IMR-90 (cell line): ENCODE measurements around the gene PSMD4. TPM values are rescaled to one million over a fixed set of nuclear protein-coding genes. Genes with fewer than 3 reads are reported as not detected.

Experiments
- ATAC-seq: fragments of 200-7000 bp; cut with Tn5 transposase; 2 replicates; pipeline ENCODE4 v1.9.1; 2020; ENCODE audit warnings: low read depth, mild to moderate bottlenecking, moderate library complexity
- BruUV-seq: library from RNA; stranded (reverse); fragments of 400-500 nt; replicated peaks from 2 replicates; lab custom pipeline; 2021; lab: Mats Ljungman, UMichigan
- CTCF ChIA-PET: fragments of 300-600 bp; formaldehyde crosslinking; extraction: SDS; loops from one replicate; lab custom pipeline; 2021; ENCODE audit warnings: antibody characterized with exemption; lab: Yijun Ruan, JAX
- POLR2A ChIA-PET: fragments of 300-600 bp; sonication (Branson Sonifier 250); formaldehyde crosslinking; loops from one replicate; lab custom pipeline; 2022; ENCODE audit warnings: antibody characterized with exemption; ENCODE audit not compliant: unreplicated experiment; lab: Charles Lee
- DNase-seq: peaks from one replicate; pipeline ENCODE4 v3.0.0; 2013
- H2AFZ ChIP-seq: replicated peaks from 2 replicates; pipeline ENCODE3; 2013; ENCODE audit warnings: low read length, mild to moderate bottlenecking; ENCODE audit not compliant: poor library complexity
- H2AK5ac ChIP-seq: 2 replicates; pipeline ENCODE4 v1.6.1; 2013; ENCODE audit warnings: low read depth, low read length, inconsistent platforms
- H2AK9ac ChIP-seq: replicated peaks from 2 replicates; pipeline ENCODE3; 2013; ENCODE audit warnings: mild to moderate bottlenecking, low read depth, low read length, moderate library complexity; ENCODE audit not compliant: poor library complexity
- H2BK120ac ChIP-seq: 2 replicates; pipeline ENCODE4 v1.6.1; 2013; ENCODE audit warnings: low read depth, low read length, inconsistent platforms
- H2BK15ac ChIP-seq: 3 replicates; pipeline ENCODE4 v1.6.1; 2013; ENCODE audit warnings: low read depth, low read length, inconsistent platforms
- H2BK20ac ChIP-seq: 2 replicates; pipeline ENCODE4 v1.6.1; 2013; ENCODE audit warnings: low read depth, mild to moderate bottlenecking, inconsistent platforms, low read length, moderate library complexity
- H2BK5ac ChIP-seq: 2 replicates; pipeline ENCODE4 v1.6.1; 2013; ENCODE audit warnings: mild to moderate bottlenecking, low read depth, low read length, inconsistent platforms; ENCODE audit not compliant: poor library complexity, severe bottlenecking
- H3K14ac ChIP-seq: replicated peaks from 2 replicates; pipeline ENCODE4 v1.6.1; 2013; ENCODE audit warnings: low read depth, low read length, inconsistent platforms
- H3K18ac ChIP-seq: 2 replicates; pipeline ENCODE4 v1.6.1; 2013; ENCODE audit warnings: low read depth, low read length, control low read depth
- H3K23ac ChIP-seq: 2 replicates; pipeline ENCODE4 v1.6.1; 2013; ENCODE audit warnings: low read depth, low read length, inconsistent platforms
- H3K27ac ChIP-seq: 2 replicates; pipeline ENCODE4 v1.5.1; 2013; ENCODE audit warnings: mild to moderate bottlenecking, control low read depth, low read length; ENCODE audit not compliant: insufficient read depth
- H3K27me3 ChIP-seq: 2 replicates; pipeline ENCODE4 v1.6.1; 2013; ENCODE audit warnings: low read length; ENCODE audit not compliant: control insufficient read depth, insufficient read depth
- H3K36me3 ChIP-seq: 2 replicates; pipeline ENCODE4 v1.6.1; 2013; ENCODE audit warnings: low read length, mixed read lengths; ENCODE audit not compliant: control insufficient read depth, insufficient read depth
- H3K4ac ChIP-seq: 2 replicates; pipeline ENCODE4 v1.6.1; 2013; ENCODE audit warnings: low read depth, low read length, inconsistent platforms
- H3K4me1 ChIP-seq: 2 replicates; pipeline ENCODE4 v1.6.1; 2013; ENCODE audit warnings: low read length, mixed read lengths; ENCODE audit not compliant: control insufficient read depth, insufficient read depth
- H3K4me2 ChIP-seq: 2 replicates; pipeline ENCODE4 v1.6.1; 2013; ENCODE audit warnings: low read depth, mild to moderate bottlenecking, control low read depth, low read length, moderate library complexity
- H3K4me3 ChIP-seq: 2 replicates; pipeline ENCODE4 v1.5.1; 2013; ENCODE audit warnings: low read depth, mild to moderate bottlenecking, control low read depth, low read length, moderate library complexity; ENCODE audit not compliant: insufficient read depth
- H3K56ac ChIP-seq: 2 replicates; pipeline ENCODE4 v1.6.1; 2013; ENCODE audit warnings: low read length, inconsistent platforms; ENCODE audit not compliant: insufficient read depth; ENCODE audit errors: extremely low read depth
- H3K79me1 ChIP-seq, 2 experiments: 2 replicates each; pipeline ENCODE4 v1.6.1; 2013; ENCODE audit warnings: low read length in 2 of 2, inconsistent platforms in 1 of 2, low read depth in 1 of 2
- H3K9ac ChIP-seq: 2 replicates; pipeline ENCODE4 v1.6.1; 2013; ENCODE audit warnings: low read depth, low read length, control low read depth
- H3K9me1 ChIP-seq: 2 replicates; pipeline ENCODE4 v1.6.1; 2013; ENCODE audit warnings: low read length, inconsistent platforms; ENCODE audit not compliant: insufficient read depth
- H3K9me3 ChIP-seq: 2 replicates; pipeline ENCODE4 v1.6.1; 2013; ENCODE audit warnings: low read length; ENCODE audit not compliant: control insufficient read depth, insufficient read depth
- H4K20me1 ChIP-seq: 2 replicates; pipeline ENCODE4 v1.6.1; 2013; ENCODE audit warnings: low read length, inconsistent platforms; ENCODE audit not compliant: insufficient read depth
- H4K5ac ChIP-seq: 2 replicates; pipeline ENCODE4 v1.6.1; 2013; ENCODE audit warnings: mild to moderate bottlenecking, low read depth, low read length, control low read depth
- H4K8ac ChIP-seq, 2 experiments: 2 replicates each; pipeline ENCODE4 v1.6.1; 2013; ENCODE audit warnings: low read depth in 2 of 2, low read length in 2 of 2, control low read depth in 1 of 2, inconsistent platforms in 1 of 2
- H4K91ac ChIP-seq: 2 replicates; pipeline ENCODE4 v1.6.1; 2013; ENCODE audit warnings: low read depth, low read length, inconsistent platforms; ENCODE audit not compliant: insufficient read depth
- CEBPB ChIP-seq: IDR thresholded peaks from 2 replicates; pipeline ENCODE4 v1.6.1; 2012; ENCODE audit warnings: low read depth, low read length, improper control_type of control experiment
- ELK1 ChIP-seq: fragments of 150-350 bp; IDR thresholded peaks from 2 replicates; pipeline ENCODE4 v1.6.1; 2016; ENCODE audit warnings: low read depth, mild to moderate bottlenecking, low read length, moderate library complexity, borderline replicate concordance
- POLR2A ChIP-seq: IDR thresholded peaks from 2 replicates; pipeline ENCODE4 v1.6.1; 2012; ENCODE audit warnings: mild to moderate bottlenecking, low read depth, low read length
- RCOR1 ChIP-seq: IDR thresholded peaks from 2 replicates; pipeline ENCODE4 v1.6.1; 2012; ENCODE audit warnings: mild to moderate bottlenecking, low read length, improper control_type of control experiment; ENCODE audit not compliant: insufficient replicate concordance
- WGBS, 2 experiments: methylation state at CpG; one replicate each; pipeline versions ENCODE4 v1.1.5 to v1.1.7; 2013; ENCODE audit warnings: missing lambda C conversion rate in 2 of 2; ENCODE audit not compliant: insufficient read length in 1 of 2; ENCODE audit errors: extremely low coverage in 2 of 2; 5-methylcytosine and 5-hydroxymethylcytosine counted together
- dilution Hi-C: fragments of 300-500 bp; cut with HindIII; formaldehyde crosslinking; loops from one replicate; pipeline ENCODE4 v1.14.3; 2018; ENCODE audit warnings: low sequenced_read_pairs; ENCODE audit not compliant: unreplicated experiment
- in situ Hi-C: fragments of 300-500 bp; cut with MboI; formaldehyde crosslinking; loops from 3 replicates; pipeline ENCODE4 v1.14.3; 2019; ENCODE audit warnings: low sequenced_read_pairs, inconsistent platforms, mixed read lengths
- intact Hi-C: fragments of 100-400 bp; cut with micrococcal nuclease; formaldehyde crosslinking; loops from 2 replicates; pipeline ENCODE4 v1.10.0; 2022
- polyA plus RNA-seq, 3 experiments: library from polyadenylated mRNA; depleted of rRNA; stranded (reverse); fragments of >200 nt; gene quantifications; 2 replicates each; pipeline ENCODE4 v1.2.3, GENCODE V29; 2012; ENCODE audit warnings: low replicate concordance in 1 of 3
- total RNA-seq: library from RNA; depleted of rRNA; stranded (reverse); fragments of >200 nt; gene quantifications from 2 replicates; pipeline ENCODE4 v1.2.3, GENCODE V29; 2012

Gene PSMD4
- total and polyA plus RNA-seq, 2 of the 4 experiments (the other 2 are of a cell fraction) = 289 to 314 TPM

- dilution Hi-C loops (no loop called here), in situ Hi-C loops (no loop called here), intact Hi-C loops (no loop called here)
- ATAC-seq (peak; percentile 44), DNase-seq (peak; percentile 33)
- H3K4me2 ChIP-seq = no peak overlapping the region
- H2BK5ac ChIP-seq = no peak overlapping the region
- H2BK20ac ChIP-seq = no peak overlapping the region
- H2AK5ac ChIP-seq = no peak overlapping the region
- H4K8ac ChIP-seq = no peak overlapping the region
- H3K27ac ChIP-seq = no peak overlapping the region
- H4K91ac ChIP-seq = no peak overlapping the region
- H2AFZ ChIP-seq = no peak overlapping the region
- H3K14ac ChIP-seq = no peak overlapping the region
- H3K4me3 ChIP-seq = no peak overlapping the region
- H2AK9ac ChIP-seq = no peak overlapping the region
- H3K9me3 ChIP-seq = no peaks in the 10 kb centered on the region
- no peak overlapping the region for H2BK15ac ChIP-seq
- no peak overlapping the region for H3K9ac ChIP-seq
- H3K23ac ChIP-seq = no peak overlapping the region
- TF ChIP-seq POLR2A (no peak), CEBPB (peak; percentile 33; the same call in 1 of the 2 replicates), ELK1 (no peak), RCOR1 (no peak)
- H4K20me1 ChIP-seq = peaks cover 76% of the 10 kb centered on the region
- no CpG with 5 or more reads among the region's 4 CpGs for WGBS, 2 experiments
- no peaks in the 10 kb centered on the region; the same call in 1 of the 2 replicates for H3K4me1 ChIP-seq
- no peak overlapping the region for H3K4ac ChIP-seq
- POLR2A ChIA-PET = no interaction called here
- no peak overlapping the region for H4K5ac ChIP-seq
- H3K18ac ChIP-seq = no peak overlapping the region
- H3K27me3 ChIP-seq = no peaks in the 10 kb centered on the region
- H2BK120ac ChIP-seq = no peak overlapping the region
- CTCF ChIA-PET = interaction anchor here (0.8 kb wide), 1 partner anchor 119 kb away, joined by 3 read pairs; no protein-coding TSS in a partner anchor
- H3K9me1 ChIP-seq = peaks cover 15% of the 10 kb centered on the region
- BruUV-seq = no TSS peak
- H3K79me1 ChIP-seq = peaks cover 13 to 66% of the 10 kb centered on the region in 2 experiments; a peak in 3 of 4 replicates
- H3K36me3 ChIP-seq = peaks cover 18% of the 10 kb centered on the region
- H3K56ac ChIP-seq = no peak overlapping the region
Measured at GRCh38 chr1:151222130-151222529, 32.4 kb upstream of the PSMD4 start.
